Activated T-cell treated with anti-CD3 and anti-CD28 coated beads, Interleukin-2, amount 50 U/mL, for 72 hours (primary cell): Measurements from ENCODE around the gene FAM199X. TPM values are rescaled to one million over a fixed set of nuclear protein-coding genes. Genes with fewer than 3 reads are reported as not detected.
A peak's percentile ranks its signal among the peaks of the same experiment; 100 is the strongest.

Experiments
- ATAC-seq, 2 donors: fragments of 150-1000 bp; cut with Tn5 transposase; replicated peaks in 1 of 2; 2 replicates each; pipeline ENCODE4 v1.10.0; 2021; ENCODE audit warnings: moderate library complexity in 2 of 2, mild to moderate bottlenecking in 1 of 2
- DNase-seq, 2 donors: peaks; one replicate each; pipeline ENCODE4 v3.0.0; 2021 to 2022; ENCODE audit warnings: mixed read lengths in 1 of 2
- H3K27ac Mint-ChIP-seq: one replicate; pipeline ENCODE4 v1.8.0; 2022; ENCODE audit warnings: mild to moderate bottlenecking, moderate library complexity, mixed read lengths
- H3K27me3 Mint-ChIP-seq: one replicate; pipeline ENCODE4 v1.8.0; 2022; ENCODE audit warnings: low read depth, mixed read lengths
- H3K36me3 Mint-ChIP-seq, 2 donors: one replicate each; pipeline ENCODE4 v1.8.0; 2022; ENCODE audit warnings: mixed read lengths in 2 of 2, mild to moderate bottlenecking in 1 of 2; ENCODE audit not compliant: insufficient read depth in 2 of 2
- H3K4me1 Mint-ChIP-seq: one replicate; pipeline ENCODE4 v1.8.0; 2022; ENCODE audit warnings: low read depth, mixed read lengths
- H3K4me3 Mint-ChIP-seq, 2 donors: one replicate each; pipeline ENCODE4 v1.8.0; 2022; ENCODE audit warnings: mild to moderate bottlenecking in 2 of 2, mixed read lengths in 2 of 2, moderate library complexity in 2 of 2
- H3K9me3 Mint-ChIP-seq, 2 donors: one replicate each; pipeline ENCODE4 v1.8.0; 2022; ENCODE audit warnings: mixed read lengths in 2 of 2
- total RNA-seq, 2 donors: library from RNA; stranded (reverse); gene quantifications; one replicate each; pipeline ENCODE4 v1.2.3, GENCODE V29; 2022

Gene FAM199X
- total RNA-seq, result 10 to 100 TPM; 11.8 to 13.5 TPM

DNA sequence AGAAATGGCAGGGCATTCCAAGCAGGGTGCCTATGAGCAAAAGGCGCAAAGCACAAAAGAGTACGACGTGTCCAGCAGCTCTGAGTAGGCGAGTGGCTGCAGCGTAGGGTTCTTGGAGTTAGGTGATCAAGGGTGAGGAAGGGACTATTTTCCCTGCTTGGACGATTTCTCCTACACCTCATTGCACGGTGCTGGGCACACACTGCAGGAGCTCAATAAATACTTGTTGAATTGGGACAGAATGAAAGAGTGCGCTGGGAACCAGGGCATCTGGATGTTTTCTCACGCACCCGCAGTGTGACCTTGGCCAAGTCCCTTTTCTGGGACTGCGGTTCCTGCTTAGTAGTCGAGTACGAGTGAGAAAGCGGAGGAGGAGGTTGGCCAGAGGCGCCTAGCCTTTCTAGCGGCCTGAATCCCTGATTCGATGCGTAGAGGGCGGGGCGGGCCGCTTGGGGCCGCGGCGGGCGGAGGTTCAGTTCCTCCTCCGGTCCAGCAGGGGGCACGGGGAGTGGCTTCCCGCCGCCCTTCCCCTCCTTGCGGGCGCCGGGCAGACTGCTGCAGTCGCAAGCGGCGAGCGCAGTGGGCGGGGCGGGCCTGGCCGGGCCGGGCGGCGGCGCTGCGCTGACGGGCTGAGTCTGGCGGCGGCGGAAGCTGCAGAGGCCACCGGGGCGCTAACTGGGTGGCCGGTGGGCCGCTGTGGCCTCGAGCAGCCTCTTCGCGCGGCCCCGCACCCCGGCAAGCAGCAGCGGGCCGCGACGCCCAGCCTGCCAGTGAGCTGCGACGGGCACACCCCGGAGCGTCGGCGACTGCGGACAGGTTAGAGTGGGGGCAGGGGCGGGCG is at the start of gene FAM199X:
TSS of gene FAM199X (plus strand) at position 560 of the 841 bp plus-strand sequence. CDS start 333 bp downstream, outside the sequence.
- Mint-ChIP-seq H3K36me3 (peaks cover 2 to 5% of the 10 kb centered on the region in 2 donors), H3K27me3 (peaks cover 29% of the 10 kb centered on the region), H3K9me3 (no peaks in the 10 kb centered on the region), H3K4me1 (peaks cover 36% of the 10 kb centered on the region), H3K4me3 (peak within 1 kb of the TSS; percentile 78 to 97), H3K27ac (peak within 1 kb of the TSS; percentile 44)
- peak; percentile 97 for ATAC-seq
- DNase-seq, result peak; percentile 88 to 89

DNA sequence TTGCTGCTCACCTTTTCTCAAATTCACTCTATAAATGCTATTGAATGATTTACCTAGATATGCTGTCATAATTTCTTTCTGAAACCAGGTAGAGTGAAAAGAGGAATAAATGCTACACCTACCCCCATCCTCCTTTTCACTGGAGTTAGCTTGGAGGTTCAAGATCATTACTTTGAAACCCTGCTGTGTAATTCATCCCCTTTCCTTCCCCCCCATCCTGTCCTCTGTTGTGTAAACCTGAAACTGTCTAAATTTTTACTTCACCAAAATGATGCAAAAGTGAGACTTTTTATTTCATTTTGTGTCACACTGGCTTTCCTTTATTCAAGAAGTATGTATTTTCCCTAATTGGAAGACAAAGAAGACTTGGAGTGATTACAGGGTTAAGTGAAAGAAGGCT is 48.5 kb upstream of the FAM199X start:
- H3K36me3 Mint-ChIP-seq, result no peaks in the 10 kb centered on the region
- DNase-seq, result no peak
- H3K27me3 Mint-ChIP-seq, result peaks cover 42% of the 10 kb centered on the region
- peak; percentile 66 to 71 for ATAC-seq
- H3K4me1 Mint-ChIP-seq, result peaks cover 46% of the 10 kb centered on the region
- no peak overlapping the region for H3K27ac Mint-ChIP-seq
- H3K4me3 Mint-ChIP-seq, result peak overlapping the region; percentile 45 to 70
- H3K9me3 Mint-ChIP-seq, result no peaks in the 10 kb centered on the region

DNA sequence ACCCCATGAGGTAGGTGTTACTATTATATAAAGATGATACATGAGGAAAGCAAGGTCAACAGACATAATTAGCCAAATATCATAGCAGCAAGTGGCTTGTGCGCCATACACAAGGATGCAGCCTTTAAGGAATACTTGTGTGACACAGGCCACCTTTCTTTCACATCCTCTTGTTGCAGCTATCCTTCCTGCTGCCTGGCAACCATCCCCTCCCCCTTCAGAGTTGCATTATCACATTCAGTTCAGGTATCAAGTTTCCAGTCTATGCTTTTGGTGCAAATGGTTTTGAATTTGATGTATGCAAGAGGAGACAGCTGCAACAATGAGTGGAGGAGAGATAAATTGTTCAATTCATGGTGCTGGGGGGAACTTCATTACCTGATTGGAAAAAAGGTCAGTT is 47.5 kb upstream of the FAM199X start:
- Mint-ChIP-seq H3K9me3 (no peaks in the 10 kb centered on the region), H3K4me3 (no peak overlapping the region), H3K27ac (peak overlapping the region; percentile 63), H3K4me1 (peaks cover 49% of the 10 kb centered on the region), H3K27me3 (peaks cover 42% of the 10 kb centered on the region), H3K36me3 (no peaks in the 10 kb centered on the region)
- DNase-seq, result no peak
- ATAC-seq, result no peak

DNA sequence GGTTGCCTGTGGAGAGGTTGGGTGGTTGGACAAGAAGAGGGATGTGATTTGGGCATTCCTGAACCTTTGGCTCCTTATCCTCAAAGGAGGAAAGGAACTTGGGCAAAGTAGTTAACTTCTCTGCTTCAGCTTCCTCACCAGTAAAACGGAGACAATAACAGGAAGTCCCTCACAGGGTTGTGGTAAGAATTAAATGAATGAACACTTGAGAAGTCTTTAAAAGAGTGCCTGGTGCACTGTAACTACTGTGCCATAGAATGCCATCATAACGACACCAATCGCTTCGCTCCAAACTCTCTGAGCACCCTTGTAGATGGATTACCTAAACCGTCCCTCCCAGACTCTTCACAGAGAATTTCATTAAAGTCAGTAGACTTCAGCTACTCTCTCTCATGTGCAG is 43.4 kb upstream of the FAM199X start:
- peak overlapping the region; percentile 77 for H3K27ac Mint-ChIP-seq
- peak overlapping the region; percentile 20 to 70 for H3K4me3 Mint-ChIP-seq
- no peaks in the 10 kb centered on the region for H3K36me3 Mint-ChIP-seq
- H3K27me3 Mint-ChIP-seq, result peaks cover 8% of the 10 kb centered on the region
- H3K9me3 Mint-ChIP-seq, result no peaks in the 10 kb centered on the region
- DNase-seq (no peak), ATAC-seq (peak; percentile 95 to 97)
- peaks cover 36% of the 10 kb centered on the region for H3K4me1 Mint-ChIP-seq

DNA sequence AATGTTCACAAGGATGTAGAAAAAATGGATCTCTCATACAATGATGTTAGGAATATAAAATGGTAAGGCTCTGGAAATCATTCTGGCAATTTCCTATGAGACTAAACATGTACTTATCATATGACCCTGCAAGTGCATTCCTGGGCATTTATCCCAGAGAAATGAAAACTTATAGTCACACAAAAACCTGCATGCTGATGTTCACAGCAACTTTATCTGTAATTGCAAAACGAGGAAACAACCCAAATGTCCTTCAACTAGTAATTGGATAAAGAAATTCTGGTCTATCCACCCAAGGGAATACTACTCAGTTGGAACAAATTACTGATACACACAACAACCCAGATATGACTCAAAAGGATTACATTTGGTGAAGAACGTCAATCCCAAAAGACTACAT is 39.4 kb upstream of the FAM199X start:
- H3K36me3 Mint-ChIP-seq, result peaks cover 0 to 1% of the 10 kb centered on the region in 2 donors
- no peak for ATAC-seq
- no peak overlapping the region for H3K27ac Mint-ChIP-seq
- H3K4me1 Mint-ChIP-seq, result peaks cover 18% of the 10 kb centered on the region
- no peak overlapping the region for H3K4me3 Mint-ChIP-seq
- H3K9me3 Mint-ChIP-seq, result no peaks in the 10 kb centered on the region
- peaks cover 13% of the 10 kb centered on the region for H3K27me3 Mint-ChIP-seq
- no peak for DNase-seq

DNA sequence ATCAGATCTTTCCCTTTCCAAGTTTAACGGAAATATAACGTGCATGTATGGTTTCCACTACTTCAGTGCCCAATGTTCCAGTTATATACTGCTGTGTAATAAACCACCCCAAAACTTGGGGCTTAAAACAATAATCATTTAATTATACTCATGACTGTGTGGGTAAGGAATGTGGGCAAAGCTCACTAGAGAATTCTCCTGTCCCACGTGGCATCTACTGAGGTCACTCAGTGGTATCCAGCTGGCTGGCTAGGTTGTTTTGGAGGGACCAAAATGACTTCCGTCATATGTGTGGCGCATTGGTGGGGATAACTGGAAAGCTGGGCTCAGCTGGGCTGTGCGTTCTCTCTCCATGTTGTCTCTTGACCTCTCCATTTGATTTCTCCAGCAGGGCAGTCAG is 35.4 kb upstream of the FAM199X start:
- ATAC-seq (no peak), DNase-seq (no peak)
- Mint-ChIP-seq H3K27ac (no peak overlapping the region), H3K36me3 (peaks cover 0 to 1% of the 10 kb centered on the region in 2 donors), H3K9me3 (no peaks in the 10 kb centered on the region), H3K4me3 (no peak overlapping the region), H3K4me1 (peaks cover 17% of the 10 kb centered on the region), H3K27me3 (peaks cover 23% of the 10 kb centered on the region)

DNA sequence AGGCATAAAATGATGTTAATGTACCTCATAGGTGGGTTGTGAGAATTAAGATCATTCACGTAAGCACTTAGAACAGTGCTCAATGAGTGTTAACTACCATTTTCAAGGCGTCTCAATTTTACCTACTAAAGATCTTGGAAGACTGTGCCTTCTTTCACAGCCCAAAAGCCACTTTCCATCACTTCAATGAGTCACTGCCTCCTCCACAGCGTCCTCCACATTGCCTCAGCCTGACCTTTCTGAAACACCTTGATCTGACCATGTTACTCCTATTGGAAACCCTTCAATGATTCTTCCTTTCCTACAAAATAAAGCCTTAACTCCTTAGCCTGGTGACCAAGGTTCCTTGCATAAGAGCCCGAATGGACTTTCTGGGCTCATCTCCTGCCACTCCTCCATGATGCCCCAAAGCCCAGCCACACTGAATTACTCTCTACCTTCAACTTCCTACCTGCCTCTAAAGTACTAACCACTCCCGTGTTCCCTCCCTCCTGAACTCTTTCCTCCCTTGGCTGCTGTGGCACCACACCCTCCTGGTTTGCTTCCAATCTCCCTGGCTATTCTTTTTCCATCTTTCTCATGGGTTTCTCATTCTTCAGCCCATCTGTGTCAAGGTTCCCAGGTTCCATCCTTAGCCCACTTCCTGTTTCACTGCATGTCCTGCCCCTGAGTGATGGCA is 31.5 kb upstream of the FAM199X start:
- DNase-seq (no peak), ATAC-seq (peak in 1 of 2 donors; percentile 33)
- Mint-ChIP-seq H3K27me3 (peaks cover 18% of the 10 kb centered on the region), H3K27ac (no peak overlapping the region), H3K4me3 (peak overlapping the region in 1 of 2 donors; percentile 9), H3K9me3 (no peaks in the 10 kb centered on the region), H3K4me1 (peaks cover 17% of the 10 kb centered on the region), H3K36me3 (no peaks in the 10 kb centered on the region)

DNA sequence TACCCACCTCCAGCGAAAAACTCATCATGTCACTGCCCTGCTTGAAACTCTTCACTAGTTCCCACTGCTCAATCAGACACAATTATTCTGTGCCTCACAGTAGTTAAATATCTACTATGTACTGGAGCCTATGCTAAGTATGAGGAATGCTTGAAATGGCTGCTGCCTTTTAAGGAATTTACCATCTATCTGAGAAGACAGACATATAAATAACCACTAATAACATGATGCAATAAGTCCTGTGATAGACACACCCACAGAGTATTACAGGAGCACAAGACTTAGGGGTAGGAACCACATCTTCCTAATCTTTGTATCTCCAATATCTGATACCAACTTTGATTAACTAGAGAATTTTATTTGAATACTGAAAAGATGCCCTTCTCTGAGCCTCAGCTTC is 30.6 kb upstream of the FAM199X start:
- DNase-seq, result no peak
- H3K4me3 Mint-ChIP-seq, result no peak overlapping the region
- no peaks in the 10 kb centered on the region for H3K36me3 Mint-ChIP-seq
- peaks cover 17% of the 10 kb centered on the region for H3K4me1 Mint-ChIP-seq
- no peak for ATAC-seq
- H3K27ac Mint-ChIP-seq, result no peak overlapping the region
- no peaks in the 10 kb centered on the region for H3K9me3 Mint-ChIP-seq
- H3K27me3 Mint-ChIP-seq, result peaks cover 13% of the 10 kb centered on the region

DNA sequence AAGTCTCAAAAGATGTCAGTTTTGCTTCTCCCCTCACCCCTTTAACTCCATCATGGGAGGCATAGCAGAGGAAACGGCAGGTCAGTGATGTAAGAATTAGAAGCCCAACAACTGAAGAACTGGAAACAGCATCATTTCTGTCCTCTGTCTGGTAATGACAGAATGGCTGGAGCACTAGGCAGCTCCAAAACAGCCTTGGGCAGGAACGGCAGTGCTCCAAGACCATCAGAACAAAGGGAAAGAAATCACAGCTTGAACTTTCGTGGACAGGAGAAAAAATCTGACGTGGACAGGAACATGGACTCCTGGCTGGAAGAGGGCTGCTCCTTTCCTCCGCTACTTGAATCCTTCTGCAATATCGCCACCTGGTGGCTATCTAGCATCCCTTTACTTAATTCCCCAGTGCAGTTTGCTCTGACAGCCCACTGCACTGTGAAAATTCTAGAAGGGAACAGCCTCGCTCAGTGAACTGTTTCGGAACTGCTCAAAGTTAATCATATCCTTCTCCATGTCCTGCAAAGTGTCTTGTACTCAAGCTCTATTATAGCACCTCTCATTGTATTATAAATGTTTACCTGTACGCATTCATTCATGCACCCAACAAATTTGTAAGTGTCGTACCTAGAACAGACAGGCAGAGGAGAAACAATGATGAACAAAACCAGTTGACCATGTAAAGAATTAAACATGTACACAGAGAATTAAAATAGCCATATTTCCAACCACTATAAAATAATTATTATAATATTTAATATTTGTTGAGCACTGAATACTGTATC is 29.8 kb upstream of the FAM199X start:
- no peak overlapping the region for H3K27ac Mint-ChIP-seq
- no peaks in the 10 kb centered on the region for H3K9me3 Mint-ChIP-seq
- H3K27me3 Mint-ChIP-seq, result peaks cover 10% of the 10 kb centered on the region
- no peaks in the 10 kb centered on the region for H3K36me3 Mint-ChIP-seq
- DNase-seq (peak; percentile 47 to 60), ATAC-seq (peak; percentile 67 to 75)
- peaks cover 17% of the 10 kb centered on the region for H3K4me1 Mint-ChIP-seq
- H3K4me3 Mint-ChIP-seq, result no peak overlapping the region

DNA sequence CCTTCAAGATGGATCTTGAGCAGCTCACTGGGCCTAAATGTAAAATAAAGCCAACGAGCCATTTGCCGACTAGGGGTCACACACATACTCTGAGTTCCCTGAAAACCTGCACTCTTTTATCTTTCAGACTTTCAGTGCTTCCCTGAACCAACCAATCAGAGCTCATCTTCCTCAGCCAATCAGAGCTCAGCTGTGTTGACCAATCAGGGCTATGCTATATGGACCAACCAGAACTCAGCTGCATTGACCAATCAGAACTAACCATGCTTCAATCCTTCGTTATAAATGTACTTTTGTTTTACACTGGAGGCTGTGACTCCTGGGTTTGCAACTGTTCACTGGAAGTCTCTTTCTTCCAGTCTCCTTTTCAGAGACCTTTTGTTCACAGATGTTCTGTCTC is 28.8 kb upstream of the FAM199X start:
- Mint-ChIP-seq H3K27ac (no peak overlapping the region), H3K36me3 (no peaks in the 10 kb centered on the region), H3K27me3 (peaks cover 10% of the 10 kb centered on the region), H3K4me1 (peaks cover 20% of the 10 kb centered on the region), H3K9me3 (no peaks in the 10 kb centered on the region), H3K4me3 (no peak overlapping the region)
- ATAC-seq (no peak), DNase-seq (no peak)

DNA sequence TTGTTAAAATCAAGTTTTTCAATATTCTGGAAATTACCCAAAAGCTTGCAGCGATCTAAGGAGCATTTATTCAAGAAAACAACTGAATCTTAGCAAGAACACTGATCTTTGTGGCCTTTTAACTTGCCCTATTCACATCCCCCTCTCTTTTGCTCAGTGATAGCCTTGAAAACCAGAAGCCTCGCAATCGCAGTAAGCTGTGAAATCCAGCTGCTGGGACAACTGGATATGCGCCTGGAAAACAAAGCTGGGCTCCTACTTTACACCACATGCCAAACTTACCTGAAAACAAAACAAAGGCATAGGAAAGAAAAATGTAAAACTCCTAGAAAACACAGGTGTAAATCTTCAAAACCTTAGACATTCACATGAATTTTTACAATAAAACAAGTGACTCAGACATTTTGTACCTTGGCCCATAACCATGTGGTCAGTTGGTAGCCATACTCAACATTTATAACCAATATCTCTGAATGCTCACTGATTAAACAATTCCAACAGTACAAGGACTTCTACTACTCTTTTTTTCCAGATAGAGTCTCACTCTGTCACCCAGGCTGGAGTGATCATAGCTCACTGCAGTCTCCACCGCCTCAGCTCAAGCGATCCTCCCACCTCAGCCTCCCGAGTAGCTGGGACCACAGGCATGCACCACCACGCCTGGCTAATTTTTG is 25.0 kb upstream of the FAM199X start:
- Mint-ChIP-seq H3K4me1 (peaks cover 9% of the 10 kb centered on the region), H3K9me3 (no peaks in the 10 kb centered on the region), H3K27me3 (peaks cover 7% of the 10 kb centered on the region), H3K36me3 (no peaks in the 10 kb centered on the region), H3K4me3 (no peak overlapping the region), H3K27ac (peak overlapping the region; percentile 68)
- ATAC-seq (no peak), DNase-seq (no peak)

DNA sequence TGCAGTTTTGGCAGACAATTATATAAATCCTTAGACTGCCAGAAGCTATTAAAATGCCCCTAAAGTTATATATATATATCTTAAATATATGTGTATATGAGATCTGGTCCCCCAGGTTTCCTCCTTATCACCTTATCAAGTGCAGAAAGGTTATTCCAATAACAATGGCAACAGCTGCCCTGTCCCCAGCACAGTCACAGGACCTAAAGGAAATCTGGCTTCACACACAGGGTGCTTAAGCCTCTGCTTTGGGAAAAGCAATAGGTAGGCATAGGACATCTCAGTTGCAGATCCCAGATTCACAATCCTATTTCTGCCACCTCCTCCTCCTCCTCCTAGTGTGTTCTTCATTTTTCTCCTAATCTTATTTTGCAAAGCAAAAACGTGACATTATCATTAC is 15.2 kb upstream of the FAM199X start:
- H3K27me3 Mint-ChIP-seq, result peaks cover 5% of the 10 kb centered on the region
- H3K9me3 Mint-ChIP-seq, result no peaks in the 10 kb centered on the region
- DNase-seq, result no peak
- no peak for ATAC-seq
- H3K27ac Mint-ChIP-seq, result no peak overlapping the region
- H3K36me3 Mint-ChIP-seq, result no peaks in the 10 kb centered on the region
- no peak overlapping the region for H3K4me3 Mint-ChIP-seq
- H3K4me1 Mint-ChIP-seq, result no peaks in the 10 kb centered on the region
